ENCODE data around the gene ACAA1. TPM values are rescaled to one million over a fixed set of nuclear protein-coding genes. Genes with fewer than 3 reads are reported as not detected.

ACAA1 gene
- total RNA-seq, 4 donors from 2014 or later = 24.5 to 31.2 (median 29.3) TPM

DNA sequence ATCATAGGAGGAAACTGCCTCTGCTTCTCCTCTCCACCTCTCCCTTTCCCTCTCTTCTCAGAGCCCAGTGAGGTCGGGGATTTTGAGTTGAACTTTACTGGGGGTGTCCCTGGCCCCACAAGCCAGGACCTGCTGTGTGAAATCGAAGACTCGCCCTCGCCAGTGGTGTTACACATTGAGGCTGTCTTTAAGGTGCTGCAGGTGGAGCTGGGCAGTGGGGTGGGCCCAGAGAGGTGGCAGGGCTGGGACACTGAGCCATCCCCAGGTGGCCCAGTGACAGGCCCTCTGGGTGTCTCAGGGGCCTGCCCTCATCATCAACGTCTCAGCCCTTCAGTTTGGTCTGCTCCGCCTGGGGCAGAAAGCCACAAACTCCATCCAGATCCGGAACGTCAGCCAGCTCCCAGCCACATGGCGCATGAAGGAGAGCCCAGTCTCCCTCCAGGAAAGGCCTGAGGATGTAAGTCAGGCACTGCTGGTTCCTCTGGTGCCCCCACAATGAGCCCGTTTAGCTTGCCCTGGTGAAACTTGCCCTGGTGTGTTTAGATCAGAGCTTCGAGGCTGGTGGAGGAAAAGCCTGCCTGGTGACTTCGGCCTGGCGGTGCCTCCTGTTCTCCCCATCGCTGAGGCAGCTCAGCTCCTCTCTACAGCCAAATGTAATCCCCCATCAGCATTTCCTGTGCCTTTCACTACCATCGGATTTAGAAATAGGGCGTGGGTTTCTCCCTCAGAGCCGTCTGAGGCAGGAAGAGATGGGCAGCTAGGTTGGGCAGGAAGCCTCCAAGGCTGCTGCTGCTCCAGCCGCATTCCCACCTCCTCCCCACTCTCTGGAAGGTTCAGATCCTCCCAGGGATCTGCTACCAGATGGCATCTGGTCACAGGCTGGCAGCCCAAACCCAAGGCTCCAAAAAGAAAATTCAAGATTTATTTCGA, 39.2 kb downstream of the ACAA1 start:
- H3K36me3 ChIP-seq = no peaks in the 10 kb centered on the region
- no peak overlapping the region for H3K27ac ChIP-seq
- intact Hi-C loops (cut with DNase I; ENCODE audit: low total_unique reads) (no loop called here), in situ Hi-C loops (cut with MboI; ENCODE audit: low sequenced_read_pairs in 4 of 4) (no loop called here)
- H3K9me3 ChIP-seq = no peaks in the 10 kb centered on the region
- H3K27me3 ChIP-seq = no peaks in the 10 kb centered on the region
- DNase-seq = no peak
- no peak for TF ChIP-seq CTCF (IDR thresholded peaks at IDR 0.05 in 4 of 5, conservative IDR thresholded peaks at IDR 0.05 in 1 of 5)
- TF ChIP-seq POLR2A (IDR thresholded peaks at IDR 0.05) = no peak
- ATAC-seq = no peak
- no peak overlapping the region for H3K4me3 ChIP-seq
- no peaks in the 10 kb centered on the region for H3K4me1 ChIP-seq

GRCh38 chr3:38095669-38096483, 41.1 kb downstream of the ACAA1 start:
- no peak for TF ChIP-seq CTCF (IDR thresholded peaks at IDR 0.05 in 4 of 5, conservative IDR thresholded peaks at IDR 0.05 in 1 of 5)
- no peak for TF ChIP-seq POLR2A (IDR thresholded peaks at IDR 0.05)
- DNase-seq (no peak), ATAC-seq (no peak)
- in situ Hi-C loops (cut with MboI; ENCODE audit: low sequenced_read_pairs in 4 of 4) (no loop called here), intact Hi-C loops (cut with DNase I; ENCODE audit: low total_unique reads) (no loop called here)
- Histone ChIP-seq H3K27me3 (no peaks in the 10 kb centered on the region), H3K9me3 (no peaks in the 10 kb centered on the region), H3K4me3 (no peak overlapping the region), H3K4me1 (no peaks in the 10 kb centered on the region), H3K27ac (no peak overlapping the region), H3K36me3 (no peaks in the 10 kb centered on the region)

- no peaks in the 10 kb centered on the region for H3K9me3 ChIP-seq
- TF ChIP-seq CTCF (IDR thresholded peaks at IDR 0.05 in 4 of 5, conservative IDR thresholded peaks at IDR 0.05 in 1 of 5) (no peak), POLR2A (IDR thresholded peaks at IDR 0.05) (no peak)
- no peak overlapping the region for H3K27ac ChIP-seq
- no peaks in the 10 kb centered on the region for H3K36me3 ChIP-seq
- H3K27me3 ChIP-seq = no peaks in the 10 kb centered on the region
- intact Hi-C loops (cut with DNase I; ENCODE audit: low total_unique reads) (no loop called here), in situ Hi-C loops (cut with MboI; ENCODE audit: low sequenced_read_pairs in 4 of 4) (no loop called here)
- H3K4me1 ChIP-seq = no peaks in the 10 kb centered on the region
- DNase-seq = no peak
- H3K4me3 ChIP-seq = no peak overlapping the region
- ATAC-seq = no peak
Observed at GRCh38 chr3:38094999-38095398, 41.9 kb downstream of the ACAA1 start.

DNA sequence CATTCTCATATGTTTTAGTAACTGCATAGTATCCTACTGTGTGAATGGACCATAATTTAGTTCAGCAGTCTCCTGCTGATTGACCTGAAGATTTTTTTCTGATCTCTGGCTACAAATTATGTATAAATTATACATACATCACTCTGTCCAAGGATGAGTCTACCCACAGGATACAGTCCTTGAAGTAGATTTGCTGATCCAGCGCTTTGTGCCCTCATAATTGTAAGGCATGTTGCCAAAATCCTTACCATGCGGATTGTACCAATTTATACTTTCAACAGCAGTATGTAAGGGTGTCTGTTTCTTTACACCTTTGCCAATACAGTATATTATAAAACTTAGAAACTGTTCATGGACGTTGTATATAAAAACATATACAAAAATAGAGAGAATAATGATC, 46.5 kb downstream of the ACAA1 start:
- H3K9me3 ChIP-seq = no peaks in the 10 kb centered on the region
- no peaks in the 10 kb centered on the region for H3K4me1 ChIP-seq
- TF ChIP-seq POLR2A (IDR thresholded peaks at IDR 0.05) (no peak), CTCF (IDR thresholded peaks at IDR 0.05 in 4 of 5, conservative IDR thresholded peaks at IDR 0.05 in 1 of 5) (no peak)
- H3K27me3 ChIP-seq = no peaks in the 10 kb centered on the region
- H3K36me3 ChIP-seq = no peaks in the 10 kb centered on the region
- H3K27ac ChIP-seq = no peak overlapping the region
- ATAC-seq = no peak
- in situ Hi-C loops (cut with MboI; ENCODE audit: low sequenced_read_pairs in 4 of 4) (no loop called here), intact Hi-C loops (cut with DNase I; ENCODE audit: low total_unique reads) (no loop called here)
- DNase-seq = no peak
- H3K4me3 ChIP-seq = no peak overlapping the region
